Placental epithelial cell (primary cell): ENCODE results near the gene IL15RA. TPM values are rescaled to one million over a fixed set of nuclear protein-coding genes. Genes with fewer than 3 reads are reported as not detected.

Experiments used
- small RNA-seq: library from RNA; depleted of rRNA; stranded (forward); fragments of <200 nt; gene quantifications from one replicate; pipeline ENCODE3, GENCODE V24; 2012
- total RNA-seq: library from RNA; depleted of rRNA; stranded (reverse); fragments of >200 nt; gene quantifications from 2 replicates; pipeline ENCODE4 v1.2.3, GENCODE V29; 2012

Gene IL15RA, protein sequence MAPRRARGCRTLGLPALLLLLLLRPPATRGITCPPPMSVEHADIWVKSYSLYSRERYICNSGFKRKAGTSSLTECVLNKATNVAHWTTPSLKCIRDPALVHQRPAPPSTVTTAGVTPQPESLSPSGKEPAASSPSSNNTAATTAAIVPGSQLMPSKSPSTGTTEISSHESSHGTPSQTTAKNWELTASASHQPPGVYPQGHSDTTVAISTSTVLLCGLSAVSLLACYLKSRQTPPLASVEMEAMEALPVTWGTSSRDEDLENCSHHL
- total RNA-seq = not detected in 2 replicates

DNA sequence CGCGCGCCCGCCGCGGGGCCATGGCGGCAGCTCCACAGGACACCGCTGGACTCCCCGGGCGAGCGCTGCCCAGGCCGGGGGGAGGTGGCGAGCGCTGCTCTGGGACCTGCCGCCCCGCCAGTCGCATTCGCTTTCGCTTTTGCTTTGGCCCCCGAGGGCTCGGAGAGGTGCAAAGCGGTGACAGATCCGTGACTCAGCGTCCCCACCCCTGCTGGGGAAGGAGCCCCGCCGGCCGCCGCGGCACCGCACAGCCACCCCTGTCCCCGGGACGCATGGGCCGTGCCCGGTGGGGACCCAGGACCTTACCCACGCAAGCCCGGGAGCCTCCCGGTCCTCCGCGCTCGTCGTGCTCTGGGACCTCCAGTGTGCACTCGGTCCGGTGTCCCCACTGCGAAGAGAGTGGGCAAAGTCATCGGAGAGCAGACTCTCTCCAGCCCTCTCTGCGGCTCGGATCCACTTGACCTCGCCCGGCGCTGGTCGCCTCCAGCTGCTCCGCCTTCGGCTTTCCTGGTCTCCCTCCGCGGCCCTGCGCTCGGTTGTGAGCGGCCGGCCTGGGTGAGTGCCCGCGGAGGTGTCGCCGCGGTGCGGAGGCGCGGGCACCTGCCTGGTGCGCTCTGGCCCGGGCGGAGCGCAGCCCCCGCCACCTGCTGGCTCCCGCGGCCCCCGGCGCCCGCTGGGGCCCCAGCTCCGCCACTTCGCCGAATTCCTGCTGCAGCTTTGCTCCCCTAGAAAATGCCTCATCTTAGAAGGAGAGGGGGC, at the start of gene IL15RA:
Gene IL15RA (minus strand): TSS at position 73 of the 759 bp plus-strand sequence. CDS start 51 bp downstream, at position 22.

Small RNAs within 50 kb of the gene (small RNA-seq; reads per million reads assigned to genes)
- not detected for gene RF00397

Other genes starting within 250 kb of the IL15RA start
- gene GDI2, start 164.1 kb downstream of the IL15RA start, total RNA-seq = 442 and 624 TPM in 2 replicates
- 5.9 and 6.5 TPM in 2 replicates for gene ANKRD16, start 87.7 kb downstream of the IL15RA start, total RNA-seq
- gene FBH1, start 87.3 kb downstream of the IL15RA start, total RNA-seq = 69.7 and 76.6 TPM in 2 replicates
- gene IL2RA, start 84.8 kb upstream of the IL15RA start, total RNA-seq = 0.39 TPM in 1 of 2 replicates, not detected in the other
- 27.7 and 52.6 TPM in 2 replicates for gene RBM17, start 111.5 kb upstream of the IL15RA start, total RNA-seq
- gene PFKFB3, start 225.4 kb upstream of the IL15RA start, total RNA-seq = 9.5 and 12.6 TPM in 2 replicates